Transverse colon (tissue), 4 donors: ENCODE measurements around the gene SMYD5. TPM values are rescaled to one million over a fixed set of nuclear protein-coding genes. Genes with fewer than 3 reads are reported as not detected.
A peak's percentile ranks its signal among the peaks of the same experiment; 100 is the strongest.

Experiments used
- DNase-seq: peaks from one replicate; pipeline ENCODE4 v3.0.0-alpha.2; 2019
- H3K27ac ChIP-seq, 4 donors: fragments of 200-600 bp; sonication (generic); 2 replicates each; pipeline ENCODE4 v1.5.1; 2016 to 2018; ENCODE audit warnings: inconsistent platforms in 4 of 4
- H3K27me3 ChIP-seq: fragments of 200-600 bp; sonication (generic); 2 replicates; pipeline ENCODE4 v1.5.1; 2017; ENCODE audit warnings: inconsistent platforms
- H3K36me3 ChIP-seq, 4 donors: fragments of 200-600 bp; sonication (generic); 2 replicates each; pipeline ENCODE4 v1.5.1; 2017 to 2019; ENCODE audit warnings: inconsistent platforms in 4 of 4
- H3K4me1 ChIP-seq, 4 donors: fragments of 200-600 bp; sonication (generic); 2 replicates each; pipeline ENCODE4 v1.5.1; 2017 to 2020; ENCODE audit warnings: inconsistent platforms in 4 of 4
- H3K4me3 ChIP-seq, 4 donors: fragments of 200-600 bp; sonication (generic); 1 replicate in 1 of 4; 2 replicates in 3 of 4; pipeline versions ENCODE4 v1.5.1 to v1.6.1; 2017 to 2019; ENCODE audit warnings: inconsistent platforms in 4 of 4
- H3K9me3 ChIP-seq, 2 donors: fragments of 200-600 bp; sonication (generic); 2 replicates each; pipeline ENCODE4 v1.5.1; 2017 to 2019; ENCODE audit warnings: inconsistent platforms in 2 of 2
- CTCF ChIP-seq, 5 experiments: fragments of 200-600 bp in 3 of 5; fragments of 450-650 bp in 2 of 5; sonication (generic) in 3 of 5; IDR thresholded peaks; 1 replicate in 2 of 5; 2 replicates in 3 of 5; pipeline ENCODE4 v1.5.1; 2016 to 2017; ENCODE audit warnings: antibody characterized with exemption in 5 of 5, inconsistent platforms in 3 of 5, mild to moderate bottlenecking in 2 of 5, moderate library complexity in 1 of 5
- EP300 ChIP-seq: sonication (generic); formaldehyde crosslinking; IDR thresholded peaks from one replicate; pipeline ENCODE4 v1.6.1; 2017; ENCODE audit warnings: antibody characterized with exemption, low read depth
- POLR2A ChIP-seq: fragments of 450-650 bp; IDR thresholded peaks from one replicate; pipeline ENCODE4 v1.6.1; 2016; ENCODE audit warnings: antibody characterized with exemption, mild to moderate bottlenecking, moderate library complexity
- POLR2AphosphoS5 ChIP-seq, 3 donors: sonication (generic); formaldehyde crosslinking; IDR thresholded peaks; one replicate each; pipeline ENCODE4 v1.6.1; 2016; ENCODE audit warnings: antibody characterized with exemption in 3 of 3
- WGBS, 2 donors: methylation state at CpG; one replicate each; pipeline ENCODE4 v1.1.5; 2018; ENCODE audit warnings: low coverage in 1 of 2; 5-methylcytosine and 5-hydroxymethylcytosine counted together
- in situ Hi-C, 4 donors: fragments of 200-750 bp; cut with MboI; loops; one replicate each; pipeline versions ENCODE4 v1.15.0 to v1.15.1; 2017; ENCODE audit warnings: low sequenced_read_pairs in 3 of 4, low pct_ligation_motif_present in 1 of 4, low pct_unique_long_range_greater_than_20kb in 1 of 4
- intact Hi-C: fragments of 100-400 bp; cut with DNase I; formaldehyde crosslinking; loops from one replicate; pipeline ENCODE4 v1.15.1; 2023; ENCODE audit warnings: low total_unique reads
- total RNA-seq, 4 donors: library from RNA; depleted of rRNA; stranded (reverse); fragments of >200 nt; gene quantifications; one replicate each; pipeline ENCODE4 v1.1.0, GENCODE V29; 2016

SMYD5 gene
- total RNA-seq, 4 donors from 2014 or later: 6.4 to 16.1 (median 13.4) TPM

- Histone ChIP-seq H3K9me3 (no peaks in the 10 kb centered on the region), H3K27me3 (peaks cover 80% of the 10 kb centered on the region), H3K36me3 (no peaks in the 10 kb centered on the region), H3K27ac (no peak overlapping the region), H3K4me1 (peaks cover 0 to 20% (median 13%) of the 10 kb centered on the region in 4 donors), H3K4me3 (peak overlapping the region in 2 of 4 donors; percentile 12 to 39)
- intact Hi-C loops (no loop called here), in situ Hi-C loops (no loop called here)
- no peak for DNase-seq
- no peak for TF ChIP-seq CTCF (IDR thresholded peaks at IDR 0.05)
- TF ChIP-seq POLR2AphosphoS5 (IDR thresholded peaks at IDR 0.05): no peak
- TF ChIP-seq EP300: no peak
- TF ChIP-seq POLR2A: no peak
- WGBS, 2 donors: 29% methylated on average over 18 of the region's 44 CpGs; no CpG with 5 or more reads in 1 of the 2 donors
Observed at GRCh38 chr2:73203055-73203681, 10.9 kb upstream of the SMYD5 start.

- Histone ChIP-seq H3K9me3 (no peaks in the 10 kb centered on the region), H3K27me3 (peaks cover 58% of the 10 kb centered on the region), H3K4me3 (no peak overlapping the region), H3K36me3 (no peaks in the 10 kb centered on the region), H3K27ac (no peak overlapping the region), H3K4me1 (peaks cover 0 to 20% (median 13%) of the 10 kb centered on the region in 4 donors)
- no peak for DNase-seq
- 92 to 93% methylated on average over 2 to 6 of the region's 6 CpGs for WGBS, 2 donors
- intact Hi-C loops: no loop called here
- TF ChIP-seq CTCF (IDR thresholded peaks at IDR 0.05) (no peak), POLR2AphosphoS5 (IDR thresholded peaks at IDR 0.05) (no peak), EP300 (no peak), POLR2A (no peak)
- in situ Hi-C loops: no loop called here
Observed at GRCh38 chr2:73205611-73206010, 8.4 kb upstream of the SMYD5 start.

- in situ Hi-C loops: no loop called here
- H3K4me3 ChIP-seq: no peak overlapping the region
- TF ChIP-seq EP300: no peak
- no peak for TF ChIP-seq POLR2A
- no peak for TF ChIP-seq POLR2AphosphoS5 (IDR thresholded peaks at IDR 0.05)
- TF ChIP-seq CTCF (IDR thresholded peaks at IDR 0.05): no peak
- peaks cover 31% of the 10 kb centered on the region for H3K27me3 ChIP-seq
- intact Hi-C loops: no loop called here
- peaks cover 0 to 12% (median 6%) of the 10 kb centered on the region in 4 donors for H3K4me1 ChIP-seq
- WGBS, 2 donors: 64 to 78% methylated on average over 2 to 3 of the region's 3 CpGs
- no peak overlapping the region for H3K27ac ChIP-seq
- H3K36me3 ChIP-seq: no peaks in the 10 kb centered on the region
- DNase-seq: no peak
- no peaks in the 10 kb centered on the region for H3K9me3 ChIP-seq
Observed at GRCh38 chr2:73208258-73208657, 5.8 kb upstream of the SMYD5 start.

GRCh38 chr2:73210019-73210418 is 4.0 kb upstream of the SMYD5 start:
- H3K36me3 ChIP-seq: no peaks in the 10 kb centered on the region
- no peaks in the 10 kb centered on the region for H3K9me3 ChIP-seq
- H3K4me1 ChIP-seq: peaks cover 0 to 23% (median 17%) of the 10 kb centered on the region in 4 donors
- no peak overlapping the region for H3K27ac ChIP-seq
- 51 to 83% methylated on average over 2 to 4 of the region's 4 CpGs for WGBS, 2 donors
- in situ Hi-C loops (no loop called here), intact Hi-C loops (no loop called here)
- TF ChIP-seq CTCF (IDR thresholded peaks at IDR 0.05): no peak
- no peak for TF ChIP-seq POLR2A
- no peak for TF ChIP-seq EP300
- TF ChIP-seq POLR2AphosphoS5 (IDR thresholded peaks at IDR 0.05): no peak
- DNase-seq: no peak
- peaks cover 15% of the 10 kb centered on the region for H3K27me3 ChIP-seq
- no peak overlapping the region for H3K4me3 ChIP-seq
